ENCODE measurements around the gene PLXNB3.
A peak's percentile ranks its signal among the peaks of the same experiment; 100 is the strongest.
"Not testable (repeated sequence)": the region's sequence is repeated elsewhere in the genome, so short reads cannot be mapped to it uniquely, and the experiment has no call there.

The PLXNB3 gene

GRCh38 chrX:153725832-153726285 lies 38.2 kb upstream of the PLXNB3 start:
- Histone ChIP-seq H3K4me1 (ENCODE audit: control insufficient read depth, insufficient read depth, low read length) (peaks cover 11% of the 10 kb centered on the region), H3K36me3 (ENCODE audit: control insufficient read depth, insufficient read depth, low read length) (peaks cover 12% of the 10 kb centered on the region), H3K9me3 (ENCODE audit: control insufficient read depth, insufficient read depth, low read length) (peaks cover 29% of the 10 kb centered on the region; the same call in 1 of the 2 replicates), H3K4me3 (ENCODE audit: low read depth, low read length) (no peak overlapping the region), H3K27me3 (ENCODE audit: control insufficient read depth, insufficient read depth, low read length) (no peaks in the 10 kb centered on the region), H3K27ac (ENCODE audit: low read depth, low read length) (no peak overlapping the region), H3K9ac (ENCODE audit: low read depth, low read length) (no peak overlapping the region)

- H3K9ac ChIP-seq (ENCODE audit: low read depth, low read length) = no peak overlapping the region
Measured at GRCh38 chrX:153726286-153727122, 37.5 kb upstream of the PLXNB3 start.

GRCh38 chrX:153727123-153727931 lies 36.7 kb upstream of the PLXNB3 start:
- Histone ChIP-seq H3K4me3 (ENCODE audit: low read depth, low read length) (no peak overlapping the region), H3K27me3 (ENCODE audit: control insufficient read depth, insufficient read depth, low read length) (no peaks in the 10 kb centered on the region), H3K4me1 (ENCODE audit: control insufficient read depth, insufficient read depth, low read length) (peaks cover 11% of the 10 kb centered on the region), H3K36me3 (ENCODE audit: control insufficient read depth, insufficient read depth, low read length) (peaks cover 4% of the 10 kb centered on the region; the same call in 1 of the 2 replicates), H3K9ac (ENCODE audit: low read depth, low read length) (no peak overlapping the region), H3K9me3 (ENCODE audit: control insufficient read depth, insufficient read depth, low read length) (peaks cover 28% of the 10 kb centered on the region; the same call in 1 of the 2 replicates), H3K27ac (ENCODE audit: low read depth, low read length) (no peak overlapping the region)

More at GRCh38 chrX:153726286-153727122, 37.5 kb upstream of the PLXNB3 start:
- H3K4me1 ChIP-seq (ENCODE audit: control insufficient read depth, insufficient read depth, low read length) = peaks cover 11% of the 10 kb centered on the region
- peaks cover 10% of the 10 kb centered on the region; the same call in 1 of the 2 replicates for H3K36me3 ChIP-seq (ENCODE audit: control insufficient read depth, insufficient read depth, low read length)
- no peaks in the 10 kb centered on the region for H3K27me3 ChIP-seq (ENCODE audit: control insufficient read depth, insufficient read depth, low read length)
- H3K4me3 ChIP-seq (ENCODE audit: low read depth, low read length) = no peak overlapping the region
- H3K9me3 ChIP-seq (ENCODE audit: control insufficient read depth, insufficient read depth, low read length) = peaks cover 28% of the 10 kb centered on the region; the same call in 1 of the 2 replicates
- H3K27ac ChIP-seq (ENCODE audit: low read depth, low read length) = peak overlapping the region; percentile 27

GRCh38 chrX:153728095-153728494 lies 36.0 kb upstream of the PLXNB3 start:
- H3K4me3 ChIP-seq (ENCODE audit: low read depth, low read length) = no peak overlapping the region
- H3K9me3 ChIP-seq (ENCODE audit: control insufficient read depth, insufficient read depth, low read length) = peaks cover 23% of the 10 kb centered on the region; the same call in 1 of the 2 replicates
- no peak overlapping the region for H3K9ac ChIP-seq (ENCODE audit: low read depth, low read length)
- H3K27ac ChIP-seq (ENCODE audit: low read depth, low read length) = no peak overlapping the region
- H3K27me3 ChIP-seq (ENCODE audit: control insufficient read depth, insufficient read depth, low read length) = no peaks in the 10 kb centered on the region
- peaks cover 11% of the 10 kb centered on the region for H3K4me1 ChIP-seq (ENCODE audit: control insufficient read depth, insufficient read depth, low read length)
- H3K36me3 ChIP-seq (ENCODE audit: control insufficient read depth, insufficient read depth, low read length) = no peaks in the 10 kb centered on the region

GRCh38 chrX:153728951-153729631 lies 35.0 kb upstream of the PLXNB3 start:
- no peaks in the 10 kb centered on the region for H3K36me3 ChIP-seq (ENCODE audit: control insufficient read depth, insufficient read depth, low read length)
- H3K9ac ChIP-seq (ENCODE audit: low read depth, low read length) = no peak overlapping the region
- H3K4me1 ChIP-seq (ENCODE audit: control insufficient read depth, insufficient read depth, low read length) = peaks cover 11% of the 10 kb centered on the region
- H3K27ac ChIP-seq (ENCODE audit: low read depth, low read length) = no peak overlapping the region
- H3K27me3 ChIP-seq (ENCODE audit: control insufficient read depth, insufficient read depth, low read length) = no peaks in the 10 kb centered on the region
- H3K9me3 ChIP-seq (ENCODE audit: control insufficient read depth, insufficient read depth, low read length) = peaks cover 28% of the 10 kb centered on the region; the same call in 1 of the 2 replicates
- no peak overlapping the region for H3K4me3 ChIP-seq (ENCODE audit: low read depth, low read length)

- Histone ChIP-seq H3K9me3 (ENCODE audit: control insufficient read depth, insufficient read depth, low read length) (peaks cover 32% of the 10 kb centered on the region; the same call in 1 of the 2 replicates), H3K4me1 (ENCODE audit: control insufficient read depth, insufficient read depth, low read length) (peaks cover 11% of the 10 kb centered on the region)
- not testable (repeated sequence) for H3K27ac ChIP-seq (ENCODE audit: low read depth, low read length); H3K4me3 ChIP-seq (ENCODE audit: low read depth, low read length); H3K36me3 ChIP-seq (ENCODE audit: control insufficient read depth, insufficient read depth, low read length); H3K9ac ChIP-seq (ENCODE audit: low read depth, low read length); H3K27me3 ChIP-seq (ENCODE audit: control insufficient read depth, insufficient read depth, low read length)
Measured at GRCh38 chrX:153730115-153730514, 33.9 kb upstream of the PLXNB3 start.

- no peak overlapping the region for H3K9ac ChIP-seq (ENCODE audit: low read depth, low read length)
- H3K9me3 ChIP-seq (ENCODE audit: control insufficient read depth, insufficient read depth, low read length) = peaks cover 31% of the 10 kb centered on the region
- H3K27ac ChIP-seq (ENCODE audit: low read depth, low read length) = no peak overlapping the region
- no peak overlapping the region for H3K4me3 ChIP-seq (ENCODE audit: low read depth, low read length)
- peaks cover 11% of the 10 kb centered on the region for H3K4me1 ChIP-seq (ENCODE audit: control insufficient read depth, insufficient read depth, low read length)
- H3K27me3 ChIP-seq (ENCODE audit: control insufficient read depth, insufficient read depth, low read length) = no peaks in the 10 kb centered on the region
- no peaks in the 10 kb centered on the region for H3K36me3 ChIP-seq (ENCODE audit: control insufficient read depth, insufficient read depth, low read length)
Measured at GRCh38 chrX:153731117-153731844, 32.8 kb upstream of the PLXNB3 start.

GRCh38 chrX:153731845-153732215 lies 32.2 kb upstream of the PLXNB3 start:
- Histone ChIP-seq H3K27me3 (ENCODE audit: control insufficient read depth, insufficient read depth, low read length) (no peaks in the 10 kb centered on the region), H3K9ac (ENCODE audit: low read depth, low read length) (no peak overlapping the region)

GRCh38 chrX:153732401-153732800 lies 31.6 kb upstream of the PLXNB3 start:
- Histone ChIP-seq H3K27me3 (ENCODE audit: control insufficient read depth, insufficient read depth, low read length) (no peaks in the 10 kb centered on the region), H3K9me3 (ENCODE audit: control insufficient read depth, insufficient read depth, low read length) (peaks cover 33% of the 10 kb centered on the region), H3K4me1 (ENCODE audit: control insufficient read depth, insufficient read depth, low read length) (0 out of 2 replicates have a peak, but pooled peaks cover 1% of the 10 kb centered on the region), H3K9ac (ENCODE audit: low read depth, low read length) (no peak overlapping the region), H3K27ac (ENCODE audit: low read depth, low read length) (no peak overlapping the region), H3K36me3 (ENCODE audit: control insufficient read depth, insufficient read depth, low read length) (no peaks in the 10 kb centered on the region), H3K4me3 (ENCODE audit: low read depth, low read length) (no peak overlapping the region)

More at GRCh38 chrX:153731845-153732215, 32.2 kb upstream of the PLXNB3 start:
- Histone ChIP-seq H3K4me3 (ENCODE audit: low read depth, low read length) (no peak overlapping the region), H3K27ac (ENCODE audit: low read depth, low read length) (no peak overlapping the region), H3K36me3 (ENCODE audit: control insufficient read depth, insufficient read depth, low read length) (no peaks in the 10 kb centered on the region), H3K4me1 (ENCODE audit: control insufficient read depth, insufficient read depth, low read length) (peaks cover 7% of the 10 kb centered on the region), H3K9me3 (ENCODE audit: control insufficient read depth, insufficient read depth, low read length) (peaks cover 31% of the 10 kb centered on the region)

- Histone ChIP-seq H3K4me1 (ENCODE audit: control insufficient read depth, insufficient read depth, low read length) (no peaks in the 10 kb centered on the region), H3K27ac (ENCODE audit: low read depth, low read length) (no peak overlapping the region), H3K27me3 (ENCODE audit: control insufficient read depth, insufficient read depth, low read length) (no peaks in the 10 kb centered on the region), H3K36me3 (ENCODE audit: control insufficient read depth, insufficient read depth, low read length) (no peaks in the 10 kb centered on the region), H3K9ac (ENCODE audit: low read depth, low read length) (no peak overlapping the region), H3K4me3 (ENCODE audit: low read depth, low read length) (no peak overlapping the region), H3K9me3 (ENCODE audit: control insufficient read depth, insufficient read depth, low read length) (peaks cover 25% of the 10 kb centered on the region)
Measured at GRCh38 chrX:153733651-153734240, 30.3 kb upstream of the PLXNB3 start.
